ENCODE measurements around the gene MED27.

The MED27 gene

GRCh38 chr9:132043708-132044107 is 36.0 kb downstream of the MED27 start:
- no peak for DNase-seq (ENCODE audit: low read depth)

GRCh38 chr9:132042324-132042723 is 37.3 kb downstream of the MED27 start:
- DNase-seq (ENCODE audit: low read depth): peak; percentile 97

- DNase-seq (ENCODE audit: low read depth): no peak
Measured at GRCh38 chr9:132041798-132042197, 37.9 kb downstream of the MED27 start.

GRCh38 chr9:132040808-132041207 is 38.9 kb downstream of the MED27 start:
- DNase-seq (ENCODE audit: low read depth): no peak

- no peak for DNase-seq (ENCODE audit: low read depth)
Measured at GRCh38 chr9:132040246-132040645, 39.4 kb downstream of the MED27 start.

- no peak for DNase-seq (ENCODE audit: low read depth)
Measured at GRCh38 chr9:132039284-132039683, 40.4 kb downstream of the MED27 start.

- no peak for DNase-seq (ENCODE audit: low read depth)
Measured at GRCh38 chr9:132037458-132037857, 42.2 kb downstream of the MED27 start.

- no peak for DNase-seq (ENCODE audit: low read depth)
Measured at GRCh38 chr9:132036521-132036920, 43.1 kb downstream of the MED27 start.

- no peak for DNase-seq (ENCODE audit: low read depth)
Measured at GRCh38 chr9:132035679-132036078, 44.0 kb downstream of the MED27 start.

GRCh38 chr9:132032238-132032950 is 47.3 kb downstream of the MED27 start:
- DNase-seq (ENCODE audit: low read depth): no peak

- DNase-seq (ENCODE audit: low read depth): no peak
Measured at GRCh38 chr9:132031467-132032237, 48.0 kb downstream of the MED27 start.

GRCh38 chr9:132030626-132031325 is 48.9 kb downstream of the MED27 start:
- DNase-seq (ENCODE audit: low read depth): no peak

GRCh38 chr9:132027752-132028663 is 51.7 kb downstream of the MED27 start:
- DNase-seq (ENCODE audit: low read depth): no peak

GRCh38 chr9:132026932-132027585 is 52.6 kb downstream of the MED27 start:
- no peak for DNase-seq (ENCODE audit: low read depth)

GRCh38 chr9:132025766-132026165 is 53.9 kb downstream of the MED27 start:
- DNase-seq (ENCODE audit: low read depth): no peak

GRCh38 chr9:132024589-132024988 is 55.1 kb downstream of the MED27 start:
- DNase-seq (ENCODE audit: low read depth): no peak

GRCh38 chr9:132023419-132024180 is 56.1 kb downstream of the MED27 start:
- DNase-seq (ENCODE audit: low read depth): no peak

GRCh38 chr9:132020820-132021510 is 58.7 kb downstream of the MED27 start:
- no peak for DNase-seq (ENCODE audit: low read depth)

GRCh38 chr9:132020272-132020671 is 59.4 kb downstream of the MED27 start:
- DNase-seq (ENCODE audit: low read depth): no peak

GRCh38 chr9:132019702-132020101 is 60.0 kb downstream of the MED27 start:
- no peak for DNase-seq (ENCODE audit: low read depth)
